Ovary (tissue), 9 donors: Measurements from ENCODE around the gene PIM2. TPM values are rescaled to one million over a fixed set of nuclear protein-coding genes. Genes with fewer than 3 reads are reported as not detected.

Source experiments
- DNase-seq, 5 donors: peaks; one replicate each; pipeline ENCODE4 v3.0.0-alpha.2; 2019 to 2020
- H3K27ac ChIP-seq, 2 donors: fragments of 200-600 bp; one replicate each; pipeline versions ENCODE4 v1.5.1 to v1.8.0; 2019 to 2022
- H3K27me3 ChIP-seq: fragments of 200-600 bp; one replicate; pipeline ENCODE4 v1.8.0; 2022
- H3K36me3 ChIP-seq: fragments of 200-600 bp; sonication (generic); one replicate; pipeline ENCODE4 v1.5.1; 2019
- H3K4me1 ChIP-seq: one replicate; pipeline ENCODE4 v1.8.1; 2013; ENCODE audit warnings: mild to moderate bottlenecking, moderate library complexity; ENCODE audit not compliant: insufficient read depth
- H3K4me3 ChIP-seq: fragments of 200-600 bp; sonication (generic); one replicate; pipeline ENCODE4 v1.5.1; 2017
- H3K9me3 ChIP-seq, 2 donors: fragments of 200-600 bp in 1 of 2; sonication (generic) in 1 of 2; one replicate each; pipeline versions ENCODE4 v1.5.1 to v1.8.1; 2013 to 2019; ENCODE audit warnings: mild to moderate bottlenecking in 1 of 2, moderate library complexity in 1 of 2
- CTCF ChIP-seq, 3 donors: fragments of 450-650 bp in 2 of 3; fragments of 200-600 bp in 1 of 3; IDR thresholded peaks; one replicate each; pipeline versions ENCODE4 v1.5.1 to v1.8.0; 2016 to 2022; ENCODE audit warnings: antibody characterized with exemption in 3 of 3, mild to moderate bottlenecking in 1 of 3
- EP300 ChIP-seq: sonication (generic); formaldehyde crosslinking; IDR thresholded peaks from one replicate; pipeline ENCODE4 v1.6.1; 2017; ENCODE audit warnings: antibody characterized with exemption
- POLR2A ChIP-seq: fragments of 450-650 bp; IDR thresholded peaks from one replicate; pipeline ENCODE4 v1.6.1; 2017; ENCODE audit warnings: antibody characterized with exemption, mild to moderate bottlenecking, moderate library complexity
- WGBS, 3 donors: extraction: QIAGEN DNeasy Blood & Tissue Kit in 1 of 3; methylation state at CpG; one replicate each; pipeline versions ENCODE4 v1.1.5 to v1.1.7; 2013 to 2017; 5-methylcytosine and 5-hydroxymethylcytosine counted together
- intact Hi-C, 4 donors: fragments of 100-400 bp; cut with DNase I; formaldehyde crosslinking; loops; one replicate each; pipeline versions ENCODE4 v1.11.0 to v1.15.1; 2022 to 2023
- polyA plus RNA-seq, 2 donors: library from polyadenylated mRNA; stranded (reverse); fragments of 200-250 nt in 1 of 2; fragments of 350-450 nt in 1 of 2; fragmentation: Illumina TruSeq in 1 of 2; extraction: RNeasy Lipid Tissue Mini Kit (QIAGEN cat#74804) in 1 of 2; gene quantifications; one replicate each; pipeline ENCODE4 v1.2.3, GENCODE V29; 2013 to 2014
- total RNA-seq, 7 donors: library from RNA; depleted of rRNA in 2 of 7; stranded (reverse); fragments of >200 nt in 2 of 7; fragmentation: NEBNext Ultra II Directional in 3 of 7; extraction: Animal tissue kit (Norgen Biotek cat#: 25700) in 3 of 7; gene quantifications; one replicate each; pipeline versions ENCODE4 v1.1.0 to v1.2.4, GENCODE V29; 2016 to 2023
- donor health status: DM: no; HTN: no; CAD: no; lungs with moderate emphysema.
- donor health status: DM: no; HTN: no; CAD: no.
- donor health status: Bipolar disorder and iron deficiency.
- donor health status: DM: yes; HTN: yes; CAD: no.
- donor health status: DM: no; HTN: no; CAD: no.
- donor health status: DM: yes; HTN: yes; CAD: no.

The PIM2 gene
- total and polyA plus RNA-seq, 9 donors = 6.3 to 22.9 (median 8.9) TPM

- Histone ChIP-seq H3K36me3 (no peaks in the 10 kb centered on the region), H3K27ac (no peak overlapping the region), H3K27me3 (no peaks in the 10 kb centered on the region), H3K4me3 (no peak overlapping the region), H3K4me1 (no peaks in the 10 kb centered on the region), H3K9me3 (no peaks in the 10 kb centered on the region)
- TF ChIP-seq POLR2A = no peak
- TF ChIP-seq CTCF (IDR thresholded peaks at IDR 0.05) = no peak
- TF ChIP-seq EP300 = no peak
- DNase-seq = no peak
- 87 to 89% (median 87%) methylated on average over 19 to 20 of the region's 20 CpGs for WGBS, 3 donors
- intact Hi-C loops = no loop called here
Measured at GRCh38 chrX:48905090-48905790, 13.6 kb downstream of the PIM2 start.

GRCh38 chrX:48904626-48905025 lies 14.2 kb downstream of the PIM2 start:
- 80 to 82% (median 82%) methylated on average over 14 of the region's 14 CpGs for WGBS, 3 donors
- no peak for DNase-seq
- H3K27ac ChIP-seq = no peak overlapping the region
- H3K36me3 ChIP-seq = no peaks in the 10 kb centered on the region
- H3K27me3 ChIP-seq = no peaks in the 10 kb centered on the region
- H3K9me3 ChIP-seq = no peaks in the 10 kb centered on the region
- no peak overlapping the region for H3K4me3 ChIP-seq
- intact Hi-C loops = no loop called here
- TF ChIP-seq CTCF (IDR thresholded peaks at IDR 0.05) (no peak), POLR2A (no peak), EP300 (no peak)
- no peaks in the 10 kb centered on the region for H3K4me1 ChIP-seq

DNA sequence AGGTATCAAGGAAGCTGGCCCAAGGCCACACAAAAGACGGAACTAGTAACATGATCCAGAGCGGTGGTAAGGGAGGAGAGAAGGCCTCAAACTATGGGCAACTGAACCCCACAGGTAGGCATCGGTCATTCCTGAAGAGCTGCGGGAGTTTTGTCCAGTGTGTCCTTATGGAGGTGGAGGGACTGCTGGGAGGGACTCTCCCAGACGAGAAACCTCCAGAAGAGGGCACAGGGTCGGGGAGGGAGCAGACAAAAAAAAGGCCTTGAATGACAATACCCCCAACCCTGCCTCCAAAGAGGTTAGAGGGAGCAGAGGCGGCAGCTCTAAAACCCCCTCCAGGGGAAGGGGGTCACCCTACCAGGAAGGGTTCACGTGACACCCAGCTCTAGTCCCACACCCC lies 14.6 kb downstream of the PIM2 start:
- intact Hi-C loops = no loop called here
- Histone ChIP-seq H3K9me3 (no peaks in the 10 kb centered on the region), H3K36me3 (no peaks in the 10 kb centered on the region), H3K4me3 (no peak overlapping the region), H3K4me1 (no peaks in the 10 kb centered on the region), H3K27ac (no peak overlapping the region), H3K27me3 (no peaks in the 10 kb centered on the region)
- no peak for TF ChIP-seq EP300
- no peak for TF ChIP-seq POLR2A
- TF ChIP-seq CTCF (IDR thresholded peaks at IDR 0.05) = no peak
- WGBS, 3 donors = 69 to 78% (median 75%) methylated on average over 8 of the region's 8 CpGs
- DNase-seq = no peak

DNA sequence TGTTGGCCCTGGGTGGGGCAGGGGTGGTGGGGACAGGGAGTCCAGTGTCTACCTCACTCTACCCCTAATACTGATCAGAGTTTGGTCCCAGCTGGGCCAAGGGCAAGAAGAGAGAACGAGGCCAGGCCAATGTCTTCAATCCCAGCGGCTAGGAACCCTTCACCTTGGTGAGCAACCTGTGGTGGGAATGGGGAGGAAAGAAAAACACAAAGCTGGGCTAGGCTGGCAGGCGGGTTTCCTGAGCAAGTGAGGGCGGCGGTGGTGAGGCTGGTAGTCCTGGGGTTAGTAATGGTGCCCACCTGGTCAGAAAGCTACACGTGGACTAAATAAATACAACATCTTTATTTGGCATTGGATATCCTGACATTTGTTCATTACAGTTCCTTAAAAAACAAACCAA lies 15.5 kb downstream of the PIM2 start:
- no peak overlapping the region for H3K4me3 ChIP-seq
- DNase-seq = no peak
- 71 to 78% (median 78%) methylated on average over 6 of the region's 6 CpGs for WGBS, 3 donors
- TF ChIP-seq EP300 = no peak
- no peak for TF ChIP-seq CTCF (IDR thresholded peaks at IDR 0.05)
- TF ChIP-seq POLR2A = no peak
- intact Hi-C loops = no loop called here
- H3K36me3 ChIP-seq = no peaks in the 10 kb centered on the region
- no peaks in the 10 kb centered on the region for H3K4me1 ChIP-seq
- H3K27ac ChIP-seq = no peak overlapping the region
- H3K9me3 ChIP-seq = no peaks in the 10 kb centered on the region
- no peaks in the 10 kb centered on the region for H3K27me3 ChIP-seq
